ENCODE measurements around the gene MAP6.
A peak's percentile ranks its signal among the peaks of the same experiment; 100 is the strongest.

The MAP6 gene

DNA sequence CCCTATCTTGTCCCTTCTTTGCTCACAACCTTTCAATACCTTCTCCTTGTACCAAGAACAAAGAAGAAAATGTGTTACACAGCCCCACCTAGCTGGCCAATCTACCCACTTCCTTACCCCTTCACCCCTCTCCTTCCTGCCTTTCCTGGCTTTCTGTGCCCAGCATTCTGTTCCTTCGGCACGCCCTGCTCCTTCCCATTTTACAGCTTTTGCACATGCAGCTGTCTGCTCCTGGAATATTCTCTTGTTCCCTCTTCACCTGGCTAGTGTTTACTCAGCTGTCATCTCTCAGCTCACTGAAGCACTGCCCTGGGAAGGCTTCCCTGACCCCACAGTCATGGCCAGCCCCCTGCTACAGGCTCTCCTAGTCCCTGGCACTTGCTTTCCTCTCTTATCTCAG lies 76.1 kb downstream of the MAP6 start:
- Histone ChIP-seq H3K27me3 (ENCODE audit: insufficient read depth, poor library complexity, severe bottlenecking) (no peaks in the 10 kb centered on the region), H3K4me1 (ENCODE audit: insufficient read depth, poor library complexity, severe bottlenecking) (no peaks in the 10 kb centered on the region), H3K9me3 (ENCODE audit: severe bottlenecking) (no peaks in the 10 kb centered on the region), H3K4me3 (ENCODE audit: severe bottlenecking) (no peak overlapping the region), H3K27ac (ENCODE audit: poor library complexity, severe bottlenecking) (no peak overlapping the region), H3K36me3 (ENCODE audit: low read depth) (no peaks in the 10 kb centered on the region)
- ATAC-seq (ENCODE audit: low read depth) (peak; percentile 45; the same call in 1 of the 3 replicates), DNase-seq (ENCODE audit: low spot score) (no peak)
- TF ChIP-seq, protein P1, sequence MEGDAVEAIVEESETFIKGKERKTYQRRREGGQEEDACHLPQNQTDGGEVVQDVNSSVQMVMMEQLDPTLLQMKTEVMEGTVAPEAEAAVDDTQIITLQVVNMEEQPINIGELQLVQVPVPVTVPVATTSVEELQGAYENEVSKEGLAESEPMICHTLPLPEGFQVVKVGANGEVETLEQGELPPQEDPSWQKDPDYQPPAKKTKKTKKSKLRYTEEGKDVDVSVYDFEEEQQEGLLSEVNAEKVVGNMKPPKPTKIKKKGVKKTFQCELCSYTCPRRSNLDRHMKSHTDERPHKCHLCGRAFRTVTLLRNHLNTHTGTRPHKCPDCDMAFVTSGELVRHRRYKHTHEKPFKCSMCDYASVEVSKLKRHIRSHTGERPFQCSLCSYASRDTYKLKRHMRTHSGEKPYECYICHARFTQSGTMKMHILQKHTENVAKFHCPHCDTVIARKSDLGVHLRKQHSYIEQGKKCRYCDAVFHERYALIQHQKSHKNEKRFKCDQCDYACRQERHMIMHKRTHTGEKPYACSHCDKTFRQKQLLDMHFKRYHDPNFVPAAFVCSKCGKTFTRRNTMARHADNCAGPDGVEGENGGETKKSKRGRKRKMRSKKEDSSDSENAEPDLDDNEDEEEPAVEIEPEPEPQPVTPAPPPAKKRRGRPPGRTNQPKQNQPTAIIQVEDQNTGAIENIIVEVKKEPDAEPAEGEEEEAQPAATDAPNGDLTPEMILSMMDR (IDR thresholded peaks at IDR 0.05; ENCODE audit: poor library complexity, severe bottlenecking) = peak; percentile 13

DNA sequence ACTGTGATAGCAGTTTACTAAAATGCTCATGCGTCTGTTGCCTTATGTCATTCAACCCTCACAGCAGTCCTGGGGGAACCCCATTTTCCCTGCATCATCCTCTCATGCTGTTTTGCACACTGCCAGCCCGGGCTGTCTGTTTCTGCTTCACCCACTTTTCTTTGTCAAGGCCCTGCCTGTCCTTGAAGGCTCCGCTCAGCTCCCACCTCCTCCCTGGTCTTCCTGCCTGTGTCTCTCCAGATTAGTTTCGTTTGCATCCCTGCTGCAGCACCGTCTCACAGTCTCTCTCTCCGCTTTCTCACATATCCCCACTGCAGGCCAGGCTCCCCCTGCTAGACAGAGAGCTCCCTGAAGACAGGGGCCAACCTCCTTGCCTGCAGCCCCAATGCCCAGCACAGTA lies 76.9 kb downstream of the MAP6 start:
- ATAC-seq (ENCODE audit: low read depth) (no peak), DNase-seq (ENCODE audit: low spot score) (no peak)
- Histone ChIP-seq H3K27me3 (ENCODE audit: insufficient read depth, poor library complexity, severe bottlenecking) (no peaks in the 10 kb centered on the region), H3K4me1 (ENCODE audit: insufficient read depth, poor library complexity, severe bottlenecking) (no peaks in the 10 kb centered on the region), H3K9me3 (ENCODE audit: severe bottlenecking) (no peaks in the 10 kb centered on the region), H3K27ac (ENCODE audit: poor library complexity, severe bottlenecking) (no peak overlapping the region), H3K36me3 (ENCODE audit: low read depth) (no peaks in the 10 kb centered on the region), H3K4me3 (ENCODE audit: severe bottlenecking) (no peak overlapping the region)
- TF ChIP-seq, protein P1 (IDR thresholded peaks at IDR 0.05; ENCODE audit: poor library complexity, severe bottlenecking) = no peak

DNA sequence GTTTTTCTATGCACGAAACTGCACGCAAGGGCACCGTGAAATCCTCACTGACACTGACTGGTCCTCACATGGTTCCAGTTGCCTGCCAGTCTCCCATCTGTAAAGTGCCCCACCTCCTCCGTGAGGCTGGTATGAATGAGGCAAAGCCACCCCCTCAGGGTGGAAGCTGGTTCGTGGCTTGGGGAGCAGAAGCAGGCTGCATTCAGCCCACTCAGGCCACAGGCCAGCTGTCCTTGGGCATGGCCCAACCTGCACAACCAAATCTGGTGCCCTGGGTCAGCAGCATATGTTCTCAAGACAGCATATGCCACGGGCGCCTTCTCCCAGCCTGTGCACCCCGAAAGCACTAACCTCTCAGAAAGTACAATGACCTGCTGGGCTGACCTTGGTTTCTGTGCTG lies 77.5 kb downstream of the MAP6 start:
- TF ChIP-seq, protein P1 (IDR thresholded peaks at IDR 0.05; ENCODE audit: poor library complexity, severe bottlenecking) = no peak
- no peak overlapping the region for H3K27ac ChIP-seq (ENCODE audit: poor library complexity, severe bottlenecking)
- no peaks in the 10 kb centered on the region for H3K4me1 ChIP-seq (ENCODE audit: insufficient read depth, poor library complexity, severe bottlenecking)
- no peaks in the 10 kb centered on the region for H3K9me3 ChIP-seq (ENCODE audit: severe bottlenecking)
- no peak overlapping the region for H3K4me3 ChIP-seq (ENCODE audit: severe bottlenecking)
- no peaks in the 10 kb centered on the region for H3K27me3 ChIP-seq (ENCODE audit: insufficient read depth, poor library complexity, severe bottlenecking)
- H3K36me3 ChIP-seq (ENCODE audit: low read depth) = no peaks in the 10 kb centered on the region
- ATAC-seq (ENCODE audit: low read depth) (no peak), DNase-seq (ENCODE audit: low spot score) (no peak)

DNA sequence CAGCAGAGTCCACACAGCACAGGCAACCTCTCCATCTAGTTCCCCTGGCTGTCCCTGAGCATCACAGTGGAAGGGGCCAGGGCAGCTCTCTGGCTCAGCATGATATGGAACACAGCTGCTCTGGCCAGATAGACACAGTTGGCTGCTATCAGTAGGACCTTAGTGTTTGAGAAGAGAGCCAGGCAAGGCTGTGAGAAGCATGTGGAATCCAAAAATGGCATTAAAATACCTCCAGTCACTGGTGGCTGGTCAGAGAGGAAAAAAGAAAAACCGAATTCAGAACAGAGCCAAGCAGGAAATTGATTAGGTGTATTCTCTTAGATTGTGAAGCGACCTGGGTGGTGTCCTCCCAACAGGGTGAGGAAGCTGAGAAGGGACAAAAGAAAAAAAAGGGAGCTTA lies 78.9 kb downstream of the MAP6 start:
- no peak overlapping the region for H3K27ac ChIP-seq (ENCODE audit: poor library complexity, severe bottlenecking)
- H3K36me3 ChIP-seq (ENCODE audit: low read depth) = no peaks in the 10 kb centered on the region
- DNase-seq (ENCODE audit: low spot score) (no peak), ATAC-seq (ENCODE audit: low read depth) (no peak)
- TF ChIP-seq, protein P1 (IDR thresholded peaks at IDR 0.05; ENCODE audit: poor library complexity, severe bottlenecking) = no peak
- H3K4me1 ChIP-seq (ENCODE audit: insufficient read depth, poor library complexity, severe bottlenecking) = no peaks in the 10 kb centered on the region
- H3K4me3 ChIP-seq (ENCODE audit: severe bottlenecking) = no peak overlapping the region
- no peaks in the 10 kb centered on the region for H3K27me3 ChIP-seq (ENCODE audit: insufficient read depth, poor library complexity, severe bottlenecking)
- H3K9me3 ChIP-seq (ENCODE audit: severe bottlenecking) = no peaks in the 10 kb centered on the region

DNA sequence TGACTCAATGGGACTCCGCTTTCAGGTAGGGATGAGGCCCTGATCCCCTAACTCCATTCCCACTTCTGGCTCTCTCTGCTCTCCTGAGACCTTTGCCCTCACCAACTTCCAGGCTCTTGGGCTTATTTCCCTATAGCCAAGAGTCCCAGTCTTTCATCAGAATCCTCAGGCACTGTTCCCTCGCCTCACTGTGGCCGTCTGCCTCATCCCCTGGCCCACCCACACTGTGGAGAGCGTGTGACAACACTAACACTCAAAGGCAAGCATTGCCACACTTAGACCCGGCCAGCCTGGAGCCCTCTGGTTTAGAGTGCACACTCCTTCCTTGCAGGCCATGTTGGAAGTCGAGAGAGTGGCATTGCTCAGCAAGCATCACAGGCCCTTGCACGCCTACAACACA lies 79.8 kb downstream of the MAP6 start:
- H3K27me3 ChIP-seq (ENCODE audit: insufficient read depth, poor library complexity, severe bottlenecking) = no peaks in the 10 kb centered on the region
- H3K4me1 ChIP-seq (ENCODE audit: insufficient read depth, poor library complexity, severe bottlenecking) = no peaks in the 10 kb centered on the region
- TF ChIP-seq, protein P1 (IDR thresholded peaks at IDR 0.05; ENCODE audit: poor library complexity, severe bottlenecking) = no peak
- H3K4me3 ChIP-seq (ENCODE audit: severe bottlenecking) = no peak overlapping the region
- no peaks in the 10 kb centered on the region for H3K9me3 ChIP-seq (ENCODE audit: severe bottlenecking)
- no peak overlapping the region for H3K27ac ChIP-seq (ENCODE audit: poor library complexity, severe bottlenecking)
- ATAC-seq (ENCODE audit: low read depth) (no peak), DNase-seq (ENCODE audit: low spot score) (no peak)
- no peaks in the 10 kb centered on the region for H3K36me3 ChIP-seq (ENCODE audit: low read depth)
